ENCODE results near the gene RBP5.

- TF ChIP-seq CTCF (IDR thresholded peaks at IDR 0.05) (no peak), POLR2AphosphoS5 (IDR thresholded peaks at IDR 0.05) (no peak)
These were observed 29.2 kb downstream of the RBP5 start for GRCh38 chr12:7099290-7099996.
